ENCODE data around the gene KCTD13. TPM values are rescaled to one million over a fixed set of nuclear protein-coding genes. Genes with fewer than 3 reads are reported as not detected.

KCTD13 gene
- total RNA-seq, 1 experiment from 2014 or later, result 18.3 TPM

DNA sequence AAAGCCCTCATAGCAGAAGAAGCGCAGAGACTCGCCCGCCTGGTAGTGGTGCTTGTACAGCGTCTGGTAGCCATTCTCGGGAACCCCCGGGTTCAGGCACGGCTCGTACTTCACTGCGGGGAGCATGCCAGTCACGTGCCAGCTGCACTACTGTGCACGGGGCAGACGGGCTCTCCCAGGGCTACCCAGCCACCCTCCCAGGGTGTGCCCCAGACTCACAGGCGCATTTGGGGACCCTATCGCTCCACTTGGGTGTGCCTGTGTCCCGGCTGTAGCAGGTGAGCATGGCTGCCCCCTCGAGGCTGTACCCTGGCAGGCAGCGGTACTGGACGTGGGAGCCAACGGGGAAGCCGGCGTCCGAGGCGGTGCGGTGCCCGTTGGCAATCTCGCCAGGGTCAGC lies 52.7 kb downstream of the KCTD13 start:
- Histone ChIP-seq H2BK120ac (ENCODE audit: low read depth, low read length, poor library complexity, severe bottlenecking) (no peak overlapping the region), H3K9me3 (ENCODE audit: control insufficient read depth, low read depth, low read length) (no peaks in the 10 kb centered on the region), H3K4ac (ENCODE audit: low read depth, low read length) (no peak overlapping the region), H2AK5ac (ENCODE audit: insufficient read length, low read length) (no peak overlapping the region), H3K4me2 (ENCODE audit: insufficient read depth, insufficient read length, low read length) (no peak overlapping the region), H2BK20ac (ENCODE audit: low read depth, low read length, poor library complexity, severe bottlenecking) (no peak overlapping the region), H2BK5ac (ENCODE audit: insufficient read length, low read length) (no peak overlapping the region), H2AFZ (ENCODE audit: low read length) (no peak overlapping the region), H4K91ac (ENCODE audit: insufficient read length, low read depth, low read length) (no peak overlapping the region), H3K56ac (ENCODE audit: insufficient read length, low read depth, low read length) (no peak overlapping the region), H3K27me3 (ENCODE audit: insufficient read depth, low read length) (no peaks in the 10 kb centered on the region), H2BK12ac (ENCODE audit: insufficient read length, low read depth, low read length) (no peak overlapping the region), H4K5ac (ENCODE audit: insufficient read length, low read depth, low read length) (no peak overlapping the region), H4K20me1 (ENCODE audit: control insufficient read depth, insufficient read depth, insufficient read length) (no peaks in the 10 kb centered on the region), H3K23me2 (ENCODE audit: insufficient read length, low read depth, low read length, poor library complexity, severe bottlenecking) (peaks cover 10% of the 10 kb centered on the region), H3K79me2 (ENCODE audit: insufficient read depth, low read length) (no peaks in the 10 kb centered on the region), H3T11ph (ENCODE audit: low read length) (no peak overlapping the region), H3K14ac (ENCODE audit: insufficient read depth, low read length) (no peak overlapping the region), H3K27ac (ENCODE audit: insufficient read length, low read depth, low read length) (no peak overlapping the region), H3K79me1 (ENCODE audit: insufficient read depth, low read depth, low read length, poor library complexity, severe bottlenecking) (no peaks in the 10 kb centered on the region), H3K4me1 (ENCODE audit: insufficient read depth, low read length) (no peaks in the 10 kb centered on the region), H3K23ac (ENCODE audit: insufficient read length, low read depth, low read length) (no peak overlapping the region), H2BK15ac (ENCODE audit: low read depth, low read length) (no peak overlapping the region), H4K8ac (replicated peaks; ENCODE audit: insufficient read length, low read depth, low read length) (no peak overlapping the region), H3K9ac (ENCODE audit: extremely low read depth, insufficient read length, low read length) (no peak overlapping the region), H3K18ac (ENCODE audit: insufficient read length, low read depth, low read length) (no peak overlapping the region)
- Mint-ChIP-seq H3K9me3 (no peaks in the 10 kb centered on the region; a peak in 1 of 5 replicates), H3K4me1 (peaks cover 13 to 14% of the 10 kb centered on the region in 2 experiments), H3K4me3 (no peak overlapping the region), H3K27ac (no peak overlapping the region), H3K27me3 (ENCODE audit: low read depth) (peaks cover 5% of the 10 kb centered on the region), H3K36me3 (ENCODE audit: insufficient read depth in 1 of 3, low read depth in 3 of 3) (peaks cover 0 to 13% (median 10%) of the 10 kb centered on the region in 3 experiments; a peak in 5 of 7 replicates)
- no peak for TF ChIP-seq CTCF (conservative IDR thresholded peaks at IDR 0.05)
- WGBS (ENCODE audit: extremely low coverage, insufficient read length, low lambda C conversion rate), result no CpG with 5 or more reads among the region's 26 CpGs
- no peak for DNase-seq

Data from H9 (cell line).